ENCODE measurements around the gene DENND1A. TPM values are rescaled to one million over a fixed set of nuclear protein-coding genes. Genes with fewer than 3 reads are reported as not detected.

Gene DENND1A
- total RNA-seq, 1 donor, result 35.6 TPM

DNA sequence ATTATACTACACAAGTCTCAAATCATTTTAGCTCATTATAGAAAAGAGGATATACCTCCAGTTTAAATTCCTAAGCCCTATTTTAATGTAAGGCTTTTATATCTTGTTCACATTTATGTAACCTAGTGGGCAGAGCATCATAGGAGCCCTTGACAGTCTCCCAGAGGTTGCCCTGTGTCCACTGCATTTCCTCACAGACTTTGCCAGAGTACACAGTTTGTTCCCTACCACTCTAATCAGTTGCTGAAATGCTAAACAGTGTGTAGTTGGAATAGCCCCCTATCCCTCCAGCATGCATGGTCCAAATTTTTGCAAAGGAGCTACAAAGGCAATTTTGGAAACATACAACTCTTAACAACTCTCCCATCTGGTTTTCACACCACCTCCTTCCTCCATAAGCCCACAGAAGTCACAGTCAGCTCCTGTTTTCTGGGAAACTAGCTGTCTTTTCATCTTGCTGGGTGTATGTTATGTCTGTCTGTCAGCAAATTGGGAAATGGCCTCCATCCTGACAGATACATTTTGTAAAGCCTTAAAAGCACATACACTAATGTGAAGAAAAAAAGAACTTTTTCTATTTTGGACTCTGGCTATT, 212.2 kb downstream of the DENND1A start:
- Histone ChIP-seq H3K4me1 (ENCODE audit: insufficient read depth, low read length) (no peaks in the 10 kb centered on the region), H3K27me3 (ENCODE audit: insufficient read depth, low read length) (no peaks in the 10 kb centered on the region), H3K9me3 (ENCODE audit: low read depth, low read length) (no peaks in the 10 kb centered on the region), H3K4me3 (ENCODE audit: low read length) (no peak overlapping the region)

DNA sequence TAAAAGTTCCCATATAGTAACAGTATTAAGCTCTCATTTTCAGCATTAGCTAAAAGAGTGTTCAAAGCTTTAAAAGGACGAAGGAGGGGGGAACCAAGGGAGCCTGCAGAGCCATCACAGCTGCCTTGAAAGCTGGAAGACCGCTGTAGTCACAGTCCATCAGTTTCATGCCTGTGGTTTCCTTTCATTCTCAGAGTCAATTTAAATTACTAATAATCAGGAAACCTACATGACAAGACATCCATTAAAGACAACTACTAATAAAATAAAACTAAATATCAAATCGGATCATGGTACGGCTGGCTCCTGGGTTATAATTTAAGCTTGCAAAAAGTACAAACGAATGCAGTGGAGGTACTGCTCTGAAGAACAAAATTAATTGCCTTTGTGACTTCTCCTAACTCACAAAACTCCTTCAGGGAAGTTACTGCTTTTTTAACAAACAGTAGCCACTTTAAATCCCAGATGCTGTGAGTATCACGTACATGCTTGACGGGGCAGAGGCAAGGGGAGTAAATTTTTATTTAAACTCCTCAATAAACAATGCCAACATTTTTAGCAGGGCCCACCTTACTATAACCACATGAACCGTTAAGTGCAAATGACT, 213.5 kb downstream of the DENND1A start:
- H3K4me3 ChIP-seq (ENCODE audit: low read length), result no peak overlapping the region
- no peaks in the 10 kb centered on the region for H3K9me3 ChIP-seq (ENCODE audit: low read depth, low read length)
- no peaks in the 10 kb centered on the region for H3K4me1 ChIP-seq (ENCODE audit: insufficient read depth, low read length)
- H3K27me3 ChIP-seq (ENCODE audit: insufficient read depth, low read length), result no peaks in the 10 kb centered on the region

DNA sequence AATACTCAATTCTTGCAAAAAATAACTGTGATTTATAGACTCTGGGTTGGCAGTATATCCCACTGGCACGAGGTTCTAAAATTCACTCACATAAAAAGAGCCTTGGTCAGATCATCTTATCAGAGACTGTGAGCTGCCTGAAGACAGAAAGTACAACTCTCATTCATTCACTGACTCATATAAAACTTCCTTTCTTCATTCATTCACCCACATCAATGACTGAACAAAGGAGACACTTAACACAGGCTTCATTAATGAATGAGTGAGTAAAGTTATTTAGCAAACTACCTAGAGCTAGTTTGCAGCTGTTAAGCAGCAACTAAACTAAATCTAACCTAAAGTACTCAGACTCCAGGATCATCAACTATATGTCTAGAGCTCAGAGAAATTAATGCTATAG, 214.7 kb downstream of the DENND1A start:
- Histone ChIP-seq H3K4me3 (ENCODE audit: low read length) (no peak overlapping the region), H3K27me3 (ENCODE audit: insufficient read depth, low read length) (no peaks in the 10 kb centered on the region), H3K4me1 (ENCODE audit: insufficient read depth, low read length) (no peaks in the 10 kb centered on the region), H3K9me3 (ENCODE audit: low read depth, low read length) (no peaks in the 10 kb centered on the region)

DNA sequence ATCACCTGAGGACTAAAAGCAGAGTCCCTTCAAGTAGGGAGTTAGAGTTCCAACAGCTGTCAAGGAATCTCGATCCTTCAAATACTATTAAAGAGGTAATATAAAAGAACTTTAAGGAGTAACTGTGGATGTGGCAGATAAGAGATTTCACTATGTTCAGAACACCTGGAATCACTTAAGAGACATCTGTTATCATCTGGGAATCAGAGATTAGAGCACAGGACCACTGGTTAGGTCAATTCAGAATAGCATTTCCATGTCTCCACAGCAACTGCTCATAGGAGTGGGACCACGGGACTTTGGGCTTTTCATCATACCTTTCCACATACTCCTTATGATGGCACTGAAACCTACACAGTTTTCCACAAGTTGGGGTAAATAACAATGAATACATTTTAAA, 216.6 kb downstream of the DENND1A start:
- Histone ChIP-seq H3K4me3 (ENCODE audit: low read length) (no peak overlapping the region), H3K9me3 (ENCODE audit: low read depth, low read length) (no peaks in the 10 kb centered on the region), H3K27me3 (ENCODE audit: insufficient read depth, low read length) (no peaks in the 10 kb centered on the region), H3K4me1 (ENCODE audit: insufficient read depth, low read length) (no peaks in the 10 kb centered on the region)

DNA sequence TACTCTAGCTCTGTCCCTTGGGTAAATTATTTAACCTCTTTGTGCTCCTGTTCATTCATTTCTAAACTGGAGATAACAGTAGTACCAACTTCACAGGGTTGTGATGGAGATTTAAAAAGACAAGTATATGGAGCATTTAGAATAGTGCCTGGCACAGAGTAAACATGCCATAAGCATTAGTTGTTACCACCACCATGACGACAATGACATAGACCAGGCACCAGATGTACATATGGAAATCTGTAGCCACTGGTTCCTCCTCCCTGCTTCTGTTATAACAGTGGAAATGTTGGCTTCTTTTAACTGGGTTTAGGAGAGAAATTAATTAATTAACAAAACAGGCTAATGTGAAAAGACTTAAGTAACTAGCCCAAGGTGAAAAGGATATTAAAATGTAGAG, 217.5 kb downstream of the DENND1A start:
- Histone ChIP-seq H3K9me3 (ENCODE audit: low read depth, low read length) (no peaks in the 10 kb centered on the region), H3K4me3 (ENCODE audit: low read length) (no peak overlapping the region), H3K4me1 (ENCODE audit: insufficient read depth, low read length) (no peaks in the 10 kb centered on the region), H3K27me3 (ENCODE audit: insufficient read depth, low read length) (no peaks in the 10 kb centered on the region)

DNA sequence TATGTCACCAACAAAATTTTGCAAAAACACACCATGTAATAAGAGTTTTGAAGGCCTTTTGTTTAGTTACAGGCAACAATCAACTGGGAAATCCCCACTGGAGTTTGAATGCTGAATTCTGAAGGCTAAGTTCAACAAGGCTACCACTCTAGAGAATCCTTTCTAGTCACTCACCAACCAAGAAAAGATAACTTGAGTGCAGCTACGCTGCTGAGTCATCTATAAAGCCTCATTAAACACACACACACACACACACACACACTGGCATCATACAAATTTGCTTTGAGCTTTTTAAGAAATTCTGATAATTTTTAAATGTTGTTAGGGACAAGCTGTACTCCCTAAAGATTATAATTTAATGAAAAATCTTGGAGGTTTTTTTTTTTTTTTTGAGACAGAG, 219.6 kb downstream of the DENND1A start:
- H3K4me3 ChIP-seq (ENCODE audit: low read length), result no peak overlapping the region
- no peaks in the 10 kb centered on the region for H3K27me3 ChIP-seq (ENCODE audit: insufficient read depth, low read length)
- H3K4me1 ChIP-seq (ENCODE audit: insufficient read depth, low read length), result no peaks in the 10 kb centered on the region
- H3K9me3 ChIP-seq (ENCODE audit: low read depth, low read length), result no peaks in the 10 kb centered on the region

DNA sequence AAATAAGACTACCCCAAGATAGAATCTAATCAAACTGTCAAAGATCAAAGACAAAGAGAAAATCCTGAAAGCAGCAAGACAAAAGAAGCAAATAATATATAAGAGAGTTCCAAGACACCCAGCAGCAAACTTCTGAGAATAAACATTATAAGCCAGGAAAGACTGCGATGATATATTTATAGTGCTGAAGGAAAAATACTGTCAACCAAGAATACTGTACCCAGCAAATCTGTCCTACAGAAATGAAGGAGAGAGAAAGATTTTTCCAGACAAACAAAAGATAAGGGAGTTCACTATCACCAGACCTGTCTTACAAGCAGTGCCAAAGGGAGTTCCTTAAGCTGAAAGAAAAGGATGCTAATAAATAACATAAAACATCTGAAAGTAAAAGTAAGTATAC, 227.4 kb downstream of the DENND1A start:
- Histone ChIP-seq H3K9me3 (ENCODE audit: low read depth, low read length) (peaks cover 27% of the 10 kb centered on the region), H3K27me3 (ENCODE audit: insufficient read depth, low read length) (no peaks in the 10 kb centered on the region), H3K4me1 (ENCODE audit: insufficient read depth, low read length) (no peaks in the 10 kb centered on the region), H3K4me3 (ENCODE audit: low read length) (no peak overlapping the region)

DNA sequence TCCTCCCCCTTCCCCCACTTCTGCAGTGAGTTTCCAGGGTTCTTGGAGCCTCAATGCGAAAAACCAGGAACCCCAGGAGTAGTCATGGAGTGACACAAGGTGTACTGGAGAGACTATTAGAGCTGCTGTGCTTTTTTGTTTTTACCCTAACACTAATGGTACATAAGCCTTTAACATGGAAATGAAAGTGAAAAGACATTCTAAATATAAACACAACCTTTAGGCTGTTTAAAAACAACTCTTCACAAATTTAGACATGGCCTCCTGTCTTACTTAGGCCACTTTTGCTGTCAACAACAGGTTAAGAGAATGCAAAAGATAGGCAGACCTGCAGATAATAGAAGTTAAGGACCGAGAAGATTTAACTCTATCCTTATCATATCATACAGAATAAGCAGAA, 232.2 kb downstream of the DENND1A start:
- H3K9me3 ChIP-seq (ENCODE audit: low read depth, low read length), result peaks cover 13% of the 10 kb centered on the region
- no peaks in the 10 kb centered on the region for H3K4me1 ChIP-seq (ENCODE audit: insufficient read depth, low read length)

DNA sequence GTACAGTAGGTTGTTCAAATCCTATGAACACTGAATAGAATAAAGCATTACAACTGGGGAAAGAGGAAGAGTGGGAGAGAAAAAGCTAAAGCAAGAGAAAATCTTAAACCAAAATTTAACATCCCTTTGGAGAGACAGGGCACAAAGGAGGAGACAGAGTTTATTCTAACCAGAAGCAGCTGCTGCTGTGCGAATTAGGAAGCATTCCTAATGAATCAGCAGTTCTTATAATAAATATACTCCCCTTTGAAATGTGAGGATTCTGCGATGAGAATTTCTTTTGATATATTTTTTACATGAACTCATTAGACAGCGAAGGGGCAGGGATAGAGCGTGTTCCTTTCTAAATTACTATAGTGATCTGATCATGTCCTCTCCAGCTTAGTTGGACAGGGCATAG, 233.4 kb downstream of the DENND1A start:
- Histone ChIP-seq H3K27me3 (ENCODE audit: insufficient read depth, low read length) (no peaks in the 10 kb centered on the region), H3K4me3 (ENCODE audit: low read length) (no peak overlapping the region), H3K4me1 (ENCODE audit: insufficient read depth, low read length) (no peaks in the 10 kb centered on the region), H3K9me3 (ENCODE audit: low read depth, low read length) (peaks cover under 1% of the 10 kb centered on the region)

More for the DNA sequence above, 232.2 kb downstream of the DENND1A start:
- Histone ChIP-seq H3K27me3 (ENCODE audit: insufficient read depth, low read length) (no peaks in the 10 kb centered on the region), H3K4me3 (ENCODE audit: low read length) (no peak overlapping the region)

DNA sequence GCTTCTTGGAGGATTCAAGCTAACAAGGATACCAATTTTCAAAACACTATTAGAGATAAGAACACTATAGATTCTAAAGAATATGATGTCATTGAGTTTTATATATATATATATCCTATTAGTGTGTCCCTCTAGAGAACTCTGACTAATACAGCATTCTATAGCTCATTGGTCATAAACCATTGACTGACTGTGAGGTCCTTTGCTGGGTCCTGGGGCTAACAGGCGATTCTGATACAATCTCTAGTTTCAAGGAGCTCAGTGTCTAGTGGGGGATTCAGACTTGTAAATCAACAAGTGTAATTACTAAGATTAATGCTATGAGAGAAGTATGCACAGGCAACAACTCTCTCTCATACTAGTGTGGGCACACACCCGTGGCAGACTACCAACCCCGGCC, 234.5 kb downstream of the DENND1A start:
- no peaks in the 10 kb centered on the region for H3K27me3 ChIP-seq (ENCODE audit: insufficient read depth, low read length)
- H3K9me3 ChIP-seq (ENCODE audit: low read depth, low read length), result no peaks in the 10 kb centered on the region
- no peaks in the 10 kb centered on the region for H3K4me1 ChIP-seq (ENCODE audit: insufficient read depth, low read length)
- no peak overlapping the region for H3K4me3 ChIP-seq (ENCODE audit: low read length)

DNA sequence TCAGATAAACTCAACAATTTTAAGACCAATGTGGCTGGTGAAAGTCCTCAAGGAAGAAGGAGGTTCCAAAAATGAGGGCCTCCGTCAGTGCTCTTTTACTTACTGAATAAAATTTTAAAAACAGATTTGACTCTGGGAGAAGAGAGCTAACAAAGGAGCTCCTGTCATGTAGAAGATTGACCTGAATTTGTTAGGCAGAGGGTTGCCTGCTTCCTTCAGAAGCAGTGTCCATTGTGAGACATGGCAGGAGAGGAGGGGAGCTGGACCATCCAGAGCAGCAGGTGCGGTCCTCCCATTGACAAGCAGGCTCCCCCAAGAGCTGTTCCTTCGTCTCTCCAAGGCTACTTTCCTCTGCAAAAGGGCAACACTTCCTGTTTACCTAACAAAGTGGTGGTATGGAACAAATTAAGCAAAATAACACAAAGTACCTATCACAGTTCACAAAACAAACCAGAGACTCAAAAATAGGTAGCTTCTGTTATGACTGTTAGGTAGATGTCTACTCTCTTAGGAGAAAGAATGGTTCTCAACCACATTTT, 238.1 kb downstream of the DENND1A start:
- no peak overlapping the region for H3K4me3 ChIP-seq (ENCODE audit: low read length)
- peaks cover 10% of the 10 kb centered on the region for H3K4me1 ChIP-seq (ENCODE audit: insufficient read depth, low read length)
- no peaks in the 10 kb centered on the region for H3K27me3 ChIP-seq (ENCODE audit: insufficient read depth, low read length)
- no peaks in the 10 kb centered on the region for H3K9me3 ChIP-seq (ENCODE audit: low read depth, low read length)

DNA sequence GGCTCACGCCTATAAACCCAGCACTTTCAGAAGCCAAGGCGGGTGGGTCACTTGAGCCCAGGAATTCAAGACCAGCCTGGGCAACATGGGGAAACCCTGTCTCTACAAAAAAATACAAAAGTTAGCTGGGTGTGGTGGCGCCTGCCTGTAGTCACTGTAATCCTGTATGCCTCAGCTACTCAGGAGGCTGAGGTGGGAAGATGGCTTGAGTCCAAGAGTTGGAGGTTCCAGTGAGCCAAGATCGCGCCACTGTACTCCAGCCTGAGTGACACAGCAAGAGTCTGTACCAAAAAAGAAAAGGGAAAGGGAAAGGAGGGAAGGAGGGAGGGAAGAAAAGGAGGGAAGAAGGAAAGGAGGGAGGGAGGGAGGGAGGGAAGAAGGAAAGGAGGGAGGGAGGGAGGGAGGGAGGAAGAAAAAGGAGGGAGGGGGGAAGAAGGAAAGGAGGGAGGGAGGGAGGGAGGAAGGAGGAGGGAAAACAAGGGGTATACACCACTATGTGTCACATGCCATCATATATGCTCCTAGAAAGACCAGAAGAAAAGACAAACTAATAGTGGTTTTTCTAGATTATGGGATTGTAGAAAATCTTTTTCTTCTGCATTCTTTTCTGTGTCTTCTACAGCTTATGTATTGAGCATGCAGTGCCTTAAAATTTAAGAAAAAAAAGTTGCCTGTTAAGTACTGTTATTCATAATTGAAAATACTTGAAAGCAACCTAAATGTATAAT, 240.1 kb downstream of the DENND1A start:
- Histone ChIP-seq H3K9me3 (ENCODE audit: low read depth, low read length) (no peaks in the 10 kb centered on the region), H3K27me3 (ENCODE audit: insufficient read depth, low read length) (no peaks in the 10 kb centered on the region), H3K4me1 (ENCODE audit: insufficient read depth, low read length) (peaks cover 11% of the 10 kb centered on the region), H3K4me3 (ENCODE audit: low read length) (no peak overlapping the region)

DNA sequence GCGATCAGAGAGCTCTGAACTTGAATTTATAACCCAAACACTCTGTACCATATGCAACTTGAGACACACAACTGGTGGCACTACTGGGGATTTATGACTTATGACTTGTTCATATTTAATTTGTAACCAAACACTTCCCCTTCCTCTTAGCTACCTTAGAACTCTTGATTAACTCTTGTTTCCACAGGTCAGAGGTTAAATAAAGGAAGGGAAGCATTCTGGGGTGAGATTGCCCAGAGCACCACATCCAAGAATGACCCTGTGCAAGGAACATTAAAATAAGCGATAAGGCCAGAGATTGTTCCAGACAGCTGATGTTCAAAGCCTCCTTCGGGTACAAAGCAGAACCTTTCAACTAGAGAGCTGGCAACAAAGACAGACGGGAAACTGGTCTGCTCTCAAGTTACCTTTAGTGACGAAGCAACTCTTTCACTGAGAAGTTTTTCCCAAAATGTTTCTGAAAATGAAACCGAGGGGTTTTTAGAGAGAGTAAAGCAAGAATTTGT, 242.6 kb downstream of the DENND1A start:
- Histone ChIP-seq H3K4me1 (ENCODE audit: insufficient read depth, low read length) (peaks cover 19% of the 10 kb centered on the region), H3K9me3 (ENCODE audit: low read depth, low read length) (no peaks in the 10 kb centered on the region), H3K27me3 (ENCODE audit: insufficient read depth, low read length) (no peaks in the 10 kb centered on the region), H3K4me3 (ENCODE audit: low read length) (no peak overlapping the region)

DNA sequence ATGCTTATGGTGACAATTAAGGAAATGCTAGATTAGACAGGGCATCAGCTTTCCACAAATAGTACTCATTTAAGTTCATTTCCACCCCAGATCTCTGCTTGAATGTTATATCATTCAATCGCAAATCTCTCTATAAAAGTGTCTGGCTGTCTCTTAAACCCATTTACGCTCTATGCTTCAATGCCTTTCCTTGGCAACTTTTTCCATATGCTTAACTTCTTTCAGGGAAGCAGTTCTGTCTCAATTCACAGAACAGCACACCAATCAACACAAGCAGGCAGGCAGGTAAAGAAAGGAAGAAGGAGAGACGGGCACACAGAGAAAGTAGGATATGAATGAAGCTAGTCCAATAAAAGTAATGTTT, 243.1 kb downstream of the DENND1A start:
- peaks cover 19% of the 10 kb centered on the region for H3K4me1 ChIP-seq (ENCODE audit: insufficient read depth, low read length)
- no peak overlapping the region for H3K4me3 ChIP-seq (ENCODE audit: low read length)
- H3K9me3 ChIP-seq (ENCODE audit: low read depth, low read length), result no peaks in the 10 kb centered on the region
- H3K27me3 ChIP-seq (ENCODE audit: insufficient read depth, low read length), result no peaks in the 10 kb centered on the region

DNA sequence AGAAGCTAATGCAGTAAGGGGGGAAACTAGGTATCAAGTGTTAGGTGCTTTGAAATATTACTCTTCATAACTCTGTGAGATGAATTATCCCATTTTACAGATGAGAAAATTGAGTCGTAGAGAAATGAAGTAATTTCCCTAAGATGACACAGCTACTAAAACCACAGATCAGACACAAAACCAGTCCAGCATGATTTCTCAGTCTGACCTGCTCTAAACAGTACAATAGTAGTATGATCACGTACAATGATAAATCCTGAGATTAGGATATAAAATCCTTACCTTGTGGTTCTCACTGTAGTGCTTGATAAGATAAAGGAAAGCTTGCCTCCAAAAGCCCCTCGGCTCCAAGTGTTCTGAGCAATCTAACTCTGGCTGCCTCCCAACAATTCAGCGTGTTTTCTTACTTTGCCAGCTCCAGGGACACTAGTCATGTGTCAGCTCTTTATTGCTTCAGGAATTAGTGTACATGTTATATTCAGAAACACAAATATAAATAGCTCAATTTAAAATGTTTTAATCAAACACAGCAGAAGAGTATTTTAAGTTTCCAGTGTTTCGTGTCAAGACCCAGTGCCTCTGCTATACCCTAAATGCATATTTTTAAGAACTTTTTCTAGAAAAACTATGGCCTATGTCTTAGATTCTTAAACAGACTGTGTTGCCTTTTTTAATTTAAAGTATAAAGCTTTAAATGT, 243.6 kb downstream of the DENND1A start:
- Histone ChIP-seq H3K27me3 (ENCODE audit: insufficient read depth, low read length) (no peaks in the 10 kb centered on the region), H3K4me3 (ENCODE audit: low read length) (no peak overlapping the region), H3K4me1 (ENCODE audit: insufficient read depth, low read length) (peaks cover 19% of the 10 kb centered on the region), H3K9me3 (ENCODE audit: low read depth, low read length) (no peaks in the 10 kb centered on the region)
